SK-N-SH (cell line): ENCODE measurements around the gene GGT7.

Experiments used
- EP300 ChIP-seq, 2 experiments: IDR thresholded peaks; 2 replicates each; pipeline versions ENCODE4 v1.4.0 to v1.6.1; 2012; ENCODE audit warnings: borderline replicate concordance in 1 of 2, low read depth in 1 of 2, low read length in 1 of 2
- FOXM1 ChIP-seq: IDR thresholded peaks from 2 replicates; pipeline ENCODE4 v1.4.0; 2012; ENCODE audit warnings: low read depth, mild to moderate bottlenecking
- GABPA ChIP-seq: IDR thresholded peaks from 2 replicates; pipeline ENCODE4 v1.4.0; 2012; ENCODE audit warnings: low read depth, mild to moderate bottlenecking
- GATA2 ChIP-seq: sonication (generic); formaldehyde crosslinking; IDR thresholded peaks from 2 replicates; pipeline ENCODE4 v1.5.0; 2020; ENCODE audit warnings: mild to moderate bottlenecking, missing genetic modification reagents
- MXI1 ChIP-seq: IDR thresholded peaks from 2 replicates; pipeline ENCODE4 v1.6.1; 2012; ENCODE audit warnings: mild to moderate bottlenecking, low read depth, low read length, improper control_type of control experiment
- POLR2AphosphoS5 ChIP-seq: IDR thresholded peaks from 2 replicates; pipeline ENCODE4 v1.6.1; 2012; ENCODE audit warnings: low read depth, low read length
- RAD21 ChIP-seq: IDR thresholded peaks from 2 replicates; pipeline ENCODE4 v1.6.1; 2012; ENCODE audit warnings: mild to moderate bottlenecking, low read length
- RFX5 ChIP-seq: IDR thresholded peaks from 2 replicates; pipeline ENCODE4 v1.6.1; 2012; ENCODE audit warnings: mild to moderate bottlenecking, improper control_type of control experiment, low read length
- SIN3A ChIP-seq: IDR thresholded peaks from 2 replicates; pipeline ENCODE4 v1.6.1; 2012; ENCODE audit warnings: low read depth, mild to moderate bottlenecking, low read length, moderate library complexity, borderline replicate concordance
- TCF12 ChIP-seq: IDR thresholded peaks from 2 replicates; pipeline ENCODE4 v1.4.0; 2012
- USF1 ChIP-seq: IDR thresholded peaks from 2 replicates; pipeline ENCODE4 v1.4.0; 2012; ENCODE audit warnings: low read depth, borderline replicate concordance
- TF ChIP-seq, protein P1 (sequence below): fragments of 200-600 bp; sonication (generic); IDR thresholded peaks from 2 replicates; pipeline ENCODE4 v1.6.1; 2017; ENCODE audit warnings: antibody characterized with exemption, mild to moderate bottlenecking, moderate library complexity

DNA sequence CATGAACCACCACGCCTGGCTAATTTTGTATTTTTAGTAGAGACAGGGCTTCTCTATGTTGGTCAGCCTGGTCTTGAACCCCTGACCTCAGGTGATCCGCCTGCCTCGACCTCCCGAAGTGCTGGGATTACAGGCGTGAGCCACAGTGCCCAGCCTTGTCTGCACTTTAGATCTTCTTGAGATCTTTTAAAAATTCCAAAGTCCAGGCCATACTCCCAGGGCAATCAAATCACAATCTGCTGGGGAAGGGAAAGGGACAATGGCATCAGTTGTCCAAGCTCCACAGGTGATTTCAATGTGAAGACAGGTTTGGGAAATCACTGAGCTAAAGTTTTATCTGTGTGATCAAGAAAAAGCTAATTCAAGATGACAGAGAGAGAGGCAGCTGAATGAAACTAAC, 64.1 kb downstream of the GGT7 start:
- no peak for TF ChIP-seq RAD21
- no peak for TF ChIP-seq USF1
- TF ChIP-seq, protein P1, sequence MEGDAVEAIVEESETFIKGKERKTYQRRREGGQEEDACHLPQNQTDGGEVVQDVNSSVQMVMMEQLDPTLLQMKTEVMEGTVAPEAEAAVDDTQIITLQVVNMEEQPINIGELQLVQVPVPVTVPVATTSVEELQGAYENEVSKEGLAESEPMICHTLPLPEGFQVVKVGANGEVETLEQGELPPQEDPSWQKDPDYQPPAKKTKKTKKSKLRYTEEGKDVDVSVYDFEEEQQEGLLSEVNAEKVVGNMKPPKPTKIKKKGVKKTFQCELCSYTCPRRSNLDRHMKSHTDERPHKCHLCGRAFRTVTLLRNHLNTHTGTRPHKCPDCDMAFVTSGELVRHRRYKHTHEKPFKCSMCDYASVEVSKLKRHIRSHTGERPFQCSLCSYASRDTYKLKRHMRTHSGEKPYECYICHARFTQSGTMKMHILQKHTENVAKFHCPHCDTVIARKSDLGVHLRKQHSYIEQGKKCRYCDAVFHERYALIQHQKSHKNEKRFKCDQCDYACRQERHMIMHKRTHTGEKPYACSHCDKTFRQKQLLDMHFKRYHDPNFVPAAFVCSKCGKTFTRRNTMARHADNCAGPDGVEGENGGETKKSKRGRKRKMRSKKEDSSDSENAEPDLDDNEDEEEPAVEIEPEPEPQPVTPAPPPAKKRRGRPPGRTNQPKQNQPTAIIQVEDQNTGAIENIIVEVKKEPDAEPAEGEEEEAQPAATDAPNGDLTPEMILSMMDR: no peak
- TF ChIP-seq MXI1: no peak
- no peak for TF ChIP-seq POLR2AphosphoS5
- no peak for TF ChIP-seq GABPA
- TF ChIP-seq TCF12: no peak
- no peak for TF ChIP-seq GATA2
- TF ChIP-seq RFX5: no peak
- TF ChIP-seq EP300 (IDR thresholded peaks at IDR 0.05; ENCODE audit: borderline replicate concordance in 1 of 2, low read depth in 1 of 2, low read length in 1 of 2): no peak
- no peak for TF ChIP-seq SIN3A
- TF ChIP-seq FOXM1: no peak
